Measurements from ENCODE around the gene DOK7. TPM values are rescaled to one million over a fixed set of nuclear protein-coding genes. Genes with fewer than 3 reads are reported as not detected.

Gene DOK7
- total RNA-seq, result not detected

- TF ChIP-seq, protein P1, sequence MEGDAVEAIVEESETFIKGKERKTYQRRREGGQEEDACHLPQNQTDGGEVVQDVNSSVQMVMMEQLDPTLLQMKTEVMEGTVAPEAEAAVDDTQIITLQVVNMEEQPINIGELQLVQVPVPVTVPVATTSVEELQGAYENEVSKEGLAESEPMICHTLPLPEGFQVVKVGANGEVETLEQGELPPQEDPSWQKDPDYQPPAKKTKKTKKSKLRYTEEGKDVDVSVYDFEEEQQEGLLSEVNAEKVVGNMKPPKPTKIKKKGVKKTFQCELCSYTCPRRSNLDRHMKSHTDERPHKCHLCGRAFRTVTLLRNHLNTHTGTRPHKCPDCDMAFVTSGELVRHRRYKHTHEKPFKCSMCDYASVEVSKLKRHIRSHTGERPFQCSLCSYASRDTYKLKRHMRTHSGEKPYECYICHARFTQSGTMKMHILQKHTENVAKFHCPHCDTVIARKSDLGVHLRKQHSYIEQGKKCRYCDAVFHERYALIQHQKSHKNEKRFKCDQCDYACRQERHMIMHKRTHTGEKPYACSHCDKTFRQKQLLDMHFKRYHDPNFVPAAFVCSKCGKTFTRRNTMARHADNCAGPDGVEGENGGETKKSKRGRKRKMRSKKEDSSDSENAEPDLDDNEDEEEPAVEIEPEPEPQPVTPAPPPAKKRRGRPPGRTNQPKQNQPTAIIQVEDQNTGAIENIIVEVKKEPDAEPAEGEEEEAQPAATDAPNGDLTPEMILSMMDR (IDR thresholded peaks at IDR 0.05; ENCODE audit: low read depth), result no peak
Observed at GRCh38 chr4:3462790-3463415, at the start of gene DOK7. DOK7 (plus strand) TSS chr4:3463306; CDS start chr4:3463376, 70 bp downstream.

DNA sequence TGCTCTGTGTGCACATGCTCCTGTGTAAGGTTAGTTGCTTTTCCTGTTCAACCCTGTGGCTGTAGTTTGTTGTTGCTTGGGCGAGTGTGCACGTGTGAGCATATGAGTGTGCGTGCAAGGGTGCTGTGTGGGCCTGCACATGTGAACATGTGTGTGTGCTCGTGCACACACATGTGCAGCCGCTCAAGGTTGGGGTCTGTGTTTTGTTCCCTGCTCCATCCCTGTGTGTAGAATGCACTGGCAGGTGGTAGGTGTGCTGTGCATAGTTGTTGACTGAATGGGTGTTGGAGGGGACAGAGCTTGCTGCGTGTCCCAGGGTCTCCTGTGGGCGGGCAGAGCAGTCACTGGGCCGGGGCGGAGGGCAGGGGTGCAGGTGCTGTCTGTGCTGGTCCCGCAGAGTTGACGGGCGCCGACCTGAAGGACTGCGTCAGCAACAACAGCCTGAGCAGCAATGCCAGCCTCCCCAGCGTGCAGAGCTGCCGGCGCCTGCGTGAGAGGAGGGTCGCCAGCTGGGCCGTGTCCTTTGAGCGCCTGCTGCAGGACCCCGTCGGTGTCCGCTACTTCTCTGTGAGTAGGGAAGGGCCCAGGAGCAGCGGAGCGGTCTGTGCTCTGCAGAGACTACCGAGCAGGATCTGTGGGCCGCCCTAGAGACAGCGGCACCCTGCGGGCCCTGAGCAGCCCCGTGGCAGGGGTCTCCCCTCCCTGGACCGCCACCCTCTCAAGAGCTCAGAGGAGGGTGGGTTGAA is 49.3 kb upstream of the DOK7 start:
- TF ChIP-seq, protein P1 (IDR thresholded peaks at IDR 0.05; ENCODE audit: low read depth), result no peak

DNA sequence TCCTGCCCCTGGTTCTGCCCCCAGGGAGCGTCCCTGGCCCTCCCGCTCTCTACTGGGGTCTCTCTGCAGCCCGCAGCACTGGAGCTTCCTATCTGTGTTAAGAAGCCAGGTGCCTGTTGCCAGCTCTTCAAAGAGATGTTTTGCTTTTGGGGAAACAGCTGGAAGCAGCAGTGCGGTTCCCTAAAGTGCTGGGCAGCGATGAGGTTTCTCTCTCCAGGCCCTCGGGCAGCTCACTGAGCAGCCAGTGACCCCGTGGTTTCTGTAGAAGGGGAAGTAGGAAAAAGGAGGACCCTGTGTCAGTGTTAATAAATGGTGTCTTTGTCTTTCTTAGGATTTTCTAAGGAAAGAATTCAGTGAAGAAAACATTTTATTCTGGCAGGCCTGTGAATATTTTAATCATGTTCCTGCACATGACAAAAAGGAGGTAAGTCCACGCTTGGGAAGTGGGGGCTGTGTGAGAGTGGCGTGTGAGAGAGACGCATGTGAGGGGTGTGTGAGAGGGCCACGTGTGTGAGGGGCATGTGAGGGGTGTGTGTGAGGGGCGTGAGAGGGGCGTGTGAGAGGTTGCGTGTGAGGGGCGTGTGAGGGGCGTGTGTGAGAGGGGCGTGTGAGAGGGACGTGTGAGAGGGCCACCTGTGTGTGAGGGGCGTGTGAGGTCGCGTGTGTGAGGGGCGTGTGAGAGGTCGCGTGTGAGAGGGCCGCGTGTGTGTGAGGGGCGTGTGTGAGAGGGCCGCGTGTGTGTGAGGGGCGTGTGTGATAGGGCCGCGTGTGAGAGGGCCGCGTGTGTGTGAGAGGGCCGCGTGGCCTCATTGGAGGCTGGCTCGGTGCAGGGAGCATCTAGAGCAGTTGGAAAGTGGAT is 48.5 kb upstream of the DOK7 start:
- TF ChIP-seq, protein P1 (IDR thresholded peaks at IDR 0.05; ENCODE audit: low read depth), result no peak

GRCh38 chr4:3415471-3416141 is 47.5 kb upstream of the DOK7 start:
- TF ChIP-seq, protein P1 (IDR thresholded peaks at IDR 0.05; ENCODE audit: low read depth), result no peak

DNA sequence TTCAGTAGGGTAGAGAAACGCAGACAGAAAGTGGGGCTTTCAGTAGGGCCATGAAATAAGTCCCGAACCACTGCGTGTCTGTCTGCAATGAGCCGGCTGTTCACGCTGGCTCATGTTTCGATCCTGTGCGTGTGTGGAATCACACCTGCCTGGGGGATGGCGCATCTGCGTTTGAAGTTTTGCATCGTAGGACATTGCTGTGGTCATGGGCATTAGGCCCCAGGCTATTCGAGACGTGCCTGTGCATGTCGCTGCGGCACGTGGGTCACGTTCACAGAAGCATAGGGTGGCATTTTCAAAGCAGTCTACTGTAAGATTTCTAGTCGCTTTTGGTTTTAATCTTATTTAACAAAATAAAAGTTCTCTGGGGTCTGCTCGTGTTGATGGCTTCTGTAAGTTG is 46.8 kb upstream of the DOK7 start:
- TF ChIP-seq, protein P1 (IDR thresholded peaks at IDR 0.05; ENCODE audit: low read depth), result no peak

DNA sequence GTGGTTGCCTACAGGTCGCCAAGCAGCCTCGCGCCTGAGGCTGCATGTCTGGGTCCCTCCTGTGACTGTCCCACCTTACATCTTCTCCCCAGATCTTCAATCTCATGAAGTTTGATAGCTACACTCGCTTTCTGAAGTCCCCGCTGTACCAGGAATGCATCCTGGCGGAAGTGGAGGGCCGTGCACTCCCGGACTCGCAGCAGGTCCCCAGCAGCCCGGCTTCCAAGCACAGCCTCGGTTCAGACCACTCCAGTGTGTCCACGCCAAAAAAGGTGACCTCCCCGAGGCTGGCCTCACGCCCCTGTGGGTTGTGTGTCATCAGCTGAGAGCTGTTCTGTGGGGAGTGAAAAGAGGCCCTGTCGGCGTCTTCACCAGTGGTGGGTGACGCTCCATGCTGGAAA is 46.3 kb upstream of the DOK7 start:
- TF ChIP-seq, protein P1 (IDR thresholded peaks at IDR 0.05; ENCODE audit: low read depth), result no peak
